ENCODE measurements around the gene C16orf86. TPM values are rescaled to one million over a fixed set of nuclear protein-coding genes. Genes with fewer than 3 reads are reported as not detected.
A peak's percentile ranks its signal among the peaks of the same experiment; 100 is the strongest.

The C16orf86 gene
- total RNA-seq: 6.4 TPM

- DNase-seq (ENCODE audit: low spot score): peak; percentile 86
These were observed at the start of gene C16orf86, which contains the start of gene ENKD1 for GRCh38 chr16:67666559-67667452. C16orf86 (plus strand) TSS chr16:67666814; CDS start chr16:67666971, 157 bp downstream. ENKD1 (minus strand) TSS chr16:67666750; CDS start chr16:67666442, 308 bp downstream.

- DNase-seq (ENCODE audit: low spot score): no peak
These were observed 38.4 kb upstream of the C16orf86 start for GRCh38 chr16:67628216-67628615.

- no peak for DNase-seq (ENCODE audit: low spot score)
These were observed 34.0 kb upstream of the C16orf86 start for GRCh38 chr16:67632415-67633172.

- DNase-seq (ENCODE audit: low spot score): no peak
These were observed 29.9 kb upstream of the C16orf86 start for GRCh38 chr16:67636713-67637112.

GRCh38 chr16:67637625-67638024, 29.0 kb upstream of the C16orf86 start:
- DNase-seq (ENCODE audit: low spot score): no peak

GRCh38 chr16:67641779-67642708, 24.6 kb upstream of the C16orf86 start:
- DNase-seq (ENCODE audit: low spot score): no peak

- no peak for DNase-seq (ENCODE audit: low spot score)
These were observed 22.6 kb upstream of the C16orf86 start for GRCh38 chr16:67644038-67644437.

GRCh38 chr16:67645397-67646121, 21.1 kb upstream of the C16orf86 start:
- DNase-seq (ENCODE audit: low spot score): no peak

GRCh38 chr16:67647111-67647651, 19.4 kb upstream of the C16orf86 start:
- no peak for DNase-seq (ENCODE audit: low spot score)

- DNase-seq (ENCODE audit: low spot score): no peak
These were observed 18.9 kb upstream of the C16orf86 start for GRCh38 chr16:67647681-67648080.

GRCh38 chr16:67648088-67648763, 18.4 kb upstream of the C16orf86 start:
- DNase-seq (ENCODE audit: low spot score): no peak

GRCh38 chr16:67648764-67649407, 17.7 kb upstream of the C16orf86 start:
- no peak for DNase-seq (ENCODE audit: low spot score)

GRCh38 chr16:67649494-67649931, 17.1 kb upstream of the C16orf86 start:
- DNase-seq (ENCODE audit: low spot score): no peak

- no peak for DNase-seq (ENCODE audit: low spot score)
These were observed 16.6 kb upstream of the C16orf86 start for GRCh38 chr16:67650023-67650422.

- no peak for DNase-seq (ENCODE audit: low spot score)
These were observed 15.6 kb upstream of the C16orf86 start for GRCh38 chr16:67651039-67651438.

- no peak for DNase-seq (ENCODE audit: low spot score)
These were observed 14.8 kb upstream of the C16orf86 start for GRCh38 chr16:67651847-67652246.

GRCh38 chr16:67652578-67653127, 14.0 kb upstream of the C16orf86 start:
- no peak for DNase-seq (ENCODE audit: low spot score)

- DNase-seq (ENCODE audit: low spot score): no peak
These were observed 13.4 kb upstream of the C16orf86 start for GRCh38 chr16:67653128-67653788.
